ENCODE data around the gene CHMP1A.

CHMP1A gene

DNA sequence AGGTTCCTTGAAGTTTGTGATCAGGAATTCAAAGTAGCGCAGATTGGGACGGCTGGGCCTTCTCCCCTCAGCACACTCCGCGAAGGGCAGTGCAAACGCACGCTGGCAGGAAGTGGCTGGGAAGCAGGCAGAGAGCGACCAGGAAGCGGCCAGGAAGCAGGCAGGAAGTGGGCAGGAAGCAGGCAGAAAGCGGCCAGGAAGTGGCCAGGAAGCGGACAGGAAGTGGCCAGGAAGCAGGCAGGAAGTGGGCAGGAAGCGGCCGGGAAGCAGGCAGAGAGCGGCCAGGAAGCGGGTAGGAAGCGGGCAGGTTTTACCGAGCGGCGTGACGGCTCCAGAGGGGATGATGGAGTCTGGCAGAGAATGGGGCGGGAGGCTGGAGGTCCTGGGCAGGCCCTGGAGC lies 40.9 kb downstream of the CHMP1A start:
- peak overlapping the region; percentile 23; the same call in 1 of the 2 replicates for H3K4me2 ChIP-seq (ENCODE audit: low read length)
- H3F3A ChIP-seq (ENCODE audit: control insufficient read depth, insufficient read depth) = peaks cover 8% of the 10 kb centered on the region; the same call in 1 of the 2 replicates
- H3K36me3 ChIP-seq (ENCODE audit: control insufficient read depth, low read length) = no peaks in the 10 kb centered on the region
- H3K9me2 ChIP-seq (replicated peaks; ENCODE audit: control insufficient read depth, low read length) = no peaks in the 10 kb centered on the region
- 0 out of 2 replicates have a peak, but pooled peaks cover 4% of the 10 kb centered on the region for H3K27me3 ChIP-seq (ENCODE audit: control insufficient read depth, low read length)
- peaks cover 12% of the 10 kb centered on the region for H3K4me1 ChIP-seq (ENCODE audit: control insufficient read depth, low read length)
- H3K9me3 ChIP-seq (ENCODE audit: control insufficient read depth, insufficient read depth, low read length) = no peaks in the 10 kb centered on the region
- TF ChIP-seq EZH2phosphoT487 (IDR thresholded peaks at IDR 0.05; ENCODE audit: borderline replicate concordance, low read length) = no peak
- TF ChIP-seq, protein P1, sequence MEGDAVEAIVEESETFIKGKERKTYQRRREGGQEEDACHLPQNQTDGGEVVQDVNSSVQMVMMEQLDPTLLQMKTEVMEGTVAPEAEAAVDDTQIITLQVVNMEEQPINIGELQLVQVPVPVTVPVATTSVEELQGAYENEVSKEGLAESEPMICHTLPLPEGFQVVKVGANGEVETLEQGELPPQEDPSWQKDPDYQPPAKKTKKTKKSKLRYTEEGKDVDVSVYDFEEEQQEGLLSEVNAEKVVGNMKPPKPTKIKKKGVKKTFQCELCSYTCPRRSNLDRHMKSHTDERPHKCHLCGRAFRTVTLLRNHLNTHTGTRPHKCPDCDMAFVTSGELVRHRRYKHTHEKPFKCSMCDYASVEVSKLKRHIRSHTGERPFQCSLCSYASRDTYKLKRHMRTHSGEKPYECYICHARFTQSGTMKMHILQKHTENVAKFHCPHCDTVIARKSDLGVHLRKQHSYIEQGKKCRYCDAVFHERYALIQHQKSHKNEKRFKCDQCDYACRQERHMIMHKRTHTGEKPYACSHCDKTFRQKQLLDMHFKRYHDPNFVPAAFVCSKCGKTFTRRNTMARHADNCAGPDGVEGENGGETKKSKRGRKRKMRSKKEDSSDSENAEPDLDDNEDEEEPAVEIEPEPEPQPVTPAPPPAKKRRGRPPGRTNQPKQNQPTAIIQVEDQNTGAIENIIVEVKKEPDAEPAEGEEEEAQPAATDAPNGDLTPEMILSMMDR (IDR thresholded peaks at IDR 0.05; ENCODE audit: low read depth, low read length, poor library complexity, severe bottlenecking) = no peak
- 0 out of 2 replicates have a peak, but pooled peaks cover 5% of the 10 kb centered on the region for H4K20me1 ChIP-seq (ENCODE audit: control insufficient read depth, insufficient read depth, low read depth, low read length)
- no peak overlapping the region for H3K4me3 ChIP-seq (ENCODE audit: low read length)
- H3K79me2 ChIP-seq (ENCODE audit: control insufficient read depth, low read length) = no peaks in the 10 kb centered on the region
- no peak overlapping the region for H3K27ac ChIP-seq (ENCODE audit: low read depth, low read length)

DNA sequence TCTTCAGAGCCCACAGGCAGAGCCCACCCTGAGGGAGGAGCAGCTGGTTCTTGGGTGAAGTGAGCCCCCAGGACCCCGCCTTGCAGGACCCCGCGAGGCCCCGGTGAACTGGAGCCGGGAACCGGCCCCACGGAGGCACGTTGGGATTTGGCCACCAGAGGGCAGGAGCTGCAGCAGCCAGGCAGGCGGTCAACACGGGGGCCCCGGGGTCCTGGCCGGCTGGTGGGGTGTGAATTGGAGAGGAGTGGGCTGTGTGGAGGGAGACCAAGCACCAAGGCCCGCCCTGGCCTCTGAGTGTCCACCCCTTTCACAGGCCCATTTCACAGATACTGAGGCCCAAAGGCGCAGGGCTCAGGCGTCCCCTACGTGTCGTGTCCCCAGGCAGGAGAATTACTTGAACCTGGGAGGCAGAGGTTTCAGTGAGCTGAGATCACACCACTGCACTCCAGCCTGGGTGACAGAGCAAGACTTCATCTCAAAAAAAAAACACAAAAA lies 41.9 kb downstream of the CHMP1A start:
- no peak overlapping the region for H3K27ac ChIP-seq (ENCODE audit: low read depth, low read length)
- 0 out of 2 replicates have a peak, but pooled peaks cover 5% of the 10 kb centered on the region for H4K20me1 ChIP-seq (ENCODE audit: control insufficient read depth, insufficient read depth, low read depth, low read length)
- no peak overlapping the region for H3K4me3 ChIP-seq (ENCODE audit: low read length)
- no peaks in the 10 kb centered on the region for H3K79me2 ChIP-seq (ENCODE audit: control insufficient read depth, low read length)
- no peaks in the 10 kb centered on the region for H3K9me2 ChIP-seq (replicated peaks; ENCODE audit: control insufficient read depth, low read length)
- TF ChIP-seq, protein P1 (IDR thresholded peaks at IDR 0.05; ENCODE audit: low read depth, low read length, poor library complexity, severe bottlenecking) = peak; percentile 76
- TF ChIP-seq EZH2phosphoT487 (IDR thresholded peaks at IDR 0.05; ENCODE audit: borderline replicate concordance, low read length) = no peak
- no peaks in the 10 kb centered on the region for H3K36me3 ChIP-seq (ENCODE audit: control insufficient read depth, low read length)
- H3K9me3 ChIP-seq (ENCODE audit: control insufficient read depth, insufficient read depth, low read length) = no peaks in the 10 kb centered on the region
- H3K4me2 ChIP-seq (ENCODE audit: low read length) = no peak overlapping the region
- H3K4me1 ChIP-seq (ENCODE audit: control insufficient read depth, low read length) = peaks cover 12% of the 10 kb centered on the region
- 0 out of 2 replicates have a peak, but pooled peaks cover 4% of the 10 kb centered on the region for H3K27me3 ChIP-seq (ENCODE audit: control insufficient read depth, low read length)
- H3F3A ChIP-seq (ENCODE audit: control insufficient read depth, insufficient read depth) = peaks cover 8% of the 10 kb centered on the region; the same call in 1 of the 2 replicates

DNA sequence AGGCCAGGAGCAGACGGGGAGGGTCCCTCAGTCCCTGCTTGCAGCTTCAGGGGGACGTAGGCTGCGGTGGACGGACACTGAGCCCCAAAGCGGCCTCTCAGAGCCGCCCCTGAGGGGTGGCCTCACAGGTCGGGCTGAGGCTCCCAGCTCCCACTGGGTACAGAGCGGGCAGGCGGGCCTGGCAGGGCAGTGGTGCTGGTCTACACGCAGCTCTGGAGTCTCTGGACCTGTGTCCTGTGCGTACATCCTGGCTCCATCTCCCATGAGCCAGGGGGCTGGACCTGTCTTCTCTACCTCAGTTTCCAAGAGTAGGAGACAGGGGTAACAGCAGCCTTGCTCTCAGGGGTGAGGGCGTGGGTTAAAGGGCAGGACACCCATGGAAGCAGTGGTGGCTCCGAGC lies 42.3 kb downstream of the CHMP1A start:
- Histone ChIP-seq H4K20me1 (ENCODE audit: control insufficient read depth, insufficient read depth, low read depth, low read length) (0 out of 2 replicates have a peak, but pooled peaks cover 5% of the 10 kb centered on the region), H3K4me3 (ENCODE audit: low read length) (no peak overlapping the region), H3F3A (ENCODE audit: control insufficient read depth, insufficient read depth) (peaks cover 8% of the 10 kb centered on the region; the same call in 1 of the 2 replicates), H3K27ac (ENCODE audit: low read depth, low read length) (no peak overlapping the region), H3K9me3 (ENCODE audit: control insufficient read depth, insufficient read depth, low read length) (no peaks in the 10 kb centered on the region), H3K36me3 (ENCODE audit: control insufficient read depth, low read length) (no peaks in the 10 kb centered on the region), H3K79me2 (ENCODE audit: control insufficient read depth, low read length) (no peaks in the 10 kb centered on the region), H3K27me3 (ENCODE audit: control insufficient read depth, low read length) (0 out of 2 replicates have a peak, but pooled peaks cover under 1% of the 10 kb centered on the region), H3K9me2 (replicated peaks; ENCODE audit: control insufficient read depth, low read length) (no peaks in the 10 kb centered on the region), H3K4me1 (ENCODE audit: control insufficient read depth, low read length) (peaks cover 12% of the 10 kb centered on the region), H3K4me2 (ENCODE audit: low read length) (no peak overlapping the region)
- no peak for TF ChIP-seq EZH2phosphoT487 (IDR thresholded peaks at IDR 0.05; ENCODE audit: borderline replicate concordance, low read length)
- TF ChIP-seq, protein P1 (IDR thresholded peaks at IDR 0.05; ENCODE audit: low read depth, low read length, poor library complexity, severe bottlenecking) = no peak

All from DOHH2 (cell line).